Non-pigmented ciliary epithelial cell (primary cell): Measurements from ENCODE around the gene TRIM67.
"Not testable (repeated sequence)": the region's sequence is repeated elsewhere in the genome, so short reads cannot be mapped to it uniquely, and the experiment has no call there.

ENCODE experiments used
- DNase-seq: peaks from one replicate; pipeline ENCODE4 v3.0.0-alpha.2; 2010; ENCODE audit warnings: low read depth

TRIM67 gene

GRCh38 chr1:231161667-231162296, at the start of gene TRIM67:
TSS of gene TRIM67 (plus strand) at chr1:231162058. CDS start at chr1:231162970, 912 bp downstream.
- no peak for DNase-seq

DNA sequence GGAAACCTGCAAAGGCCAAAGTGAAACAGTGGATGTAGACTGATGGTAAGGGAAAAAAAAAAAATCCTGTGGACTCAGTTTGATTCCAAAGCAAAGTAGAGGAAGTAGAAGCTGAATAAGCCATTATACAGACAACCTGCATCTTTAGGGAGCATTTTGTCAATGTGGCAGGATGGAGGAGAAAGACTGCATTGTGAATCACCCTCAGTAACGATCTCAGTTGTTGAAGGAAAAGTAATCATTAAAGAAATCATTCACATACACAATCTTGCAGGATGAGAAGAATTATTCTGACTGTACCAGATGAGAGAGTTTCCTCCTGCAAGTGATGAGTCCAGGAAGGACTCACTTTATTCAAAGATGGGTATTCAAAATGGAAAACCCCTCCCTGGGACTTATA, 45.1 kb upstream of the TRIM67 start:
- DNase-seq, result no peak

GRCh38 chr1:231118704-231119453, 43.0 kb upstream of the TRIM67 start:
- DNase-seq, result no peak

- DNase-seq, result no peak
Measured at GRCh38 chr1:231121533-231121932, 40.3 kb upstream of the TRIM67 start.

- no peak for DNase-seq
Measured at GRCh38 chr1:231122143-231122542, 39.7 kb upstream of the TRIM67 start.

GRCh38 chr1:231124746-231125145, 37.1 kb upstream of the TRIM67 start:
- DNase-seq, result no peak

DNA sequence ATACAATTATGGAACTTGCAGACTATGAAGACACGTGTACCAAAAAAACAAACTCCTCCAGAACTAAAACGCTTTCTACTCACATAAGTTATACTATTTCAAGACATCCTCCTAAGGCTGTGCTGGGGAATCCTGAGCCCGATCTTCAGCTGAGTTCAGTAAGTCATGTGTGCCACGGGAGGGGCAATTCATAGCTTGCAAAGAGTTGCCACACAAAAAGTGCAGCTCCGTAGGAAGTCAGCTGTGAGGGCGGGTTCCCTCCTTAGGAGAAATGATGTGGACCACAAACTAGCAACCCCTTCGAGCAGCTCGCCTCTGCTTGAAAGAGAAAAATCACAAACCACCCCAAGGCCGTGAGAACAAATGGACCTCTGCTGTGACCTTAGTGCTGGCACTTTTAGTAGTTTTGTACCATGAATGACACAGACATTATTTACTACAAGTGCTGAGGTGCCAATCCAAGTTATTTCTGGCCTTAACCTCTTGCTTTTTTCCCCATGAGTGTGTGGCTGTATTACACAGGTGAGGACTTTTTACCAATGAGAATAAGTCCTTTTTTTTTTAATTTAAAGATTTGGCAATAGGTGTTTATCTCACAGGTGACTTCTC, 35.8 kb upstream of the TRIM67 start:
- no peak for DNase-seq

GRCh38 chr1:231127106-231127505, 34.8 kb upstream of the TRIM67 start:
- not testable (repeated sequence) for DNase-seq

DNA sequence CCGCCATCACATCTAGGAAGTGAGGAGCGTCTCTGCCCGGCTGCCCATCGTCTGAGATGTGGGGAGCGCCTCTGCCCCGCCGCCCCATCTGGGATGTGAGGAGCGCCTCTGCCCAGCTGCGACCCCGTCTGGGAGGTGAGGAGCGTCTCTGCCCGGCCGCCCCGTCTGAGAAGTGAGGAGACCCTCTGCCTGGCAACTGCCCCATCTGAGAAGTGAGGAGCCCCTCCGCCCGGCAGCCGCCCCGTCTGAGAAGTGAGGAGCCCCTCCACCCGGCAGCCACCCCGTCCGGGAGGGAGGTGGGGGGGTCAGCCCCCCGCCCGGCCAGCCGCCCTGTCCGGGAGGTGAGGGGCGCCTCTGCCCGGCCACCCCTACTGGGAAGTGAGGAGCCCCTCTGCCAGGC, 33.4 kb upstream of the TRIM67 start:
- not testable (repeated sequence) for DNase-seq

GRCh38 chr1:231130544-231130943, 31.3 kb upstream of the TRIM67 start:
- DNase-seq, result no peak

- not testable (repeated sequence) for DNase-seq
Measured at GRCh38 chr1:231132591-231132990, 29.3 kb upstream of the TRIM67 start.

- DNase-seq, result no peak
Measured at GRCh38 chr1:231134624-231135023, 27.2 kb upstream of the TRIM67 start.

DNA sequence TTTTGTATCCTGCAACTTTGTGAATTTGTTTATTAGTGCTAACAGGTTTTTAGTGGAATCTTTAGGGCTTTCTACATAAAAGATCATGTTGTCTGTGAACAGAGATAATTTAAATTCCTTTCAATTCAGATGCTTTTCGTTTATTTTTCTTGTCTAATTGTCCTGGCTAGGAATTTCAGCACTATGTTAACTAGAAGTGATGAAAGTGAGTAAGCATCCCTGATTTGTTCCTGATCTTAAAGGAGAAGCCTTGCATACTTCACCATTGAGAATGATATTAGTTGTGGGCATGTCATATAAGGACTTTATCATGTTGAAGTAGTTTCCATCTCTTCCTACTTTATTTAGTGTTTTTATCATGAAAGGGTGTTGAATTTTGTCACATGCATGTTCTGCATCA, 23.6 kb upstream of the TRIM67 start:
- no peak for DNase-seq

DNA sequence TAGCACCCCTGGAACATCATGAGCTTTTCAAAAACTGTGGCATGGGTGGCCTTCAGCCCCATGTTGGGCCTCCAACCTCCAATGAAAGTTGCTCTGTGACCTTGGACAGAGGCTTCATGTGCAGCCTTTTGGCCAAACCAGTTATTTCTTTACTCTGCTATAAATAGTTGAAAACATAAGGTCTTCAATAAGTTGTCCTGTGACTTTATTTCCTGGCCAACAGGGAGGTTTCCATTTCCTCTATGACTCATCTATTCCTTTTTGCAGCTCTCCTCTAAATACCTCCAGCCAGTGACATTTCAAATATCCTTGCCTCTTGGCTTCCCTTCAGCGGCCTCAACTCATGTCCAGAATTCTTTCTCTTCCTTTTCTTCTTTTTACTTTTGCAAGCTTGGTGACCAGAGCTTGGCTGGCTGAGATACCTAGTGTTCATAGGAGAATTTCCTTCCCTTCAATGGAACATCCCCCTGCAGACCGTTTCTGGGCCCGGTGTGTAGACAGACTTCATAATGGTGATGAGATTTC, 22.7 kb upstream of the TRIM67 start:
- DNase-seq, result peak; percentile 68

GRCh38 chr1:231139659-231140654, 21.9 kb upstream of the TRIM67 start:
- peak; percentile 95 for DNase-seq

- no peak for DNase-seq
Measured at GRCh38 chr1:231144416-231145193, 17.3 kb upstream of the TRIM67 start.

DNA sequence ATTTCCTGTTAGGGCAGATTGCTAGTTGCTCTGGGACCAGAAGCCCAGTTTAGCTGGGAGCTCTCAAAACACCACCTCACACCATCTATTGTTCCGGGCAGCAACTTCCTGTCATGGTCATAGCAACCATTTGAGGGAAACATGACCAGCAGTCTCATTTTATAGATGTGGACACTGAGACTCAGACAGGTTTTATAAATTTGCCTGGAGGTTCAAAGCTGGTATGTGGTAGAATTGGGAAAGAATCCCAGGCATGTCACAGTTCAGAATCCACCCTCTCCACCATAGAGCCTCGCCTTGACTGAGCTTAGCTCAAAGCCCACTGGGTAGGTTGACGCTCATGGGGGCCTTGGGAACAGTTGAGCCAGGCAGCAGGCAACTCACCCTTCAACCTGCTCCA, 14.0 kb upstream of the TRIM67 start:
- no peak for DNase-seq

- no peak for DNase-seq
Measured at GRCh38 chr1:231151811-231152210, 10.0 kb upstream of the TRIM67 start.

- DNase-seq, result no peak
Measured at GRCh38 chr1:231153726-231154125, 8.1 kb upstream of the TRIM67 start.

GRCh38 chr1:231155808-231156207, 6.0 kb upstream of the TRIM67 start:
- DNase-seq, result no peak

DNA sequence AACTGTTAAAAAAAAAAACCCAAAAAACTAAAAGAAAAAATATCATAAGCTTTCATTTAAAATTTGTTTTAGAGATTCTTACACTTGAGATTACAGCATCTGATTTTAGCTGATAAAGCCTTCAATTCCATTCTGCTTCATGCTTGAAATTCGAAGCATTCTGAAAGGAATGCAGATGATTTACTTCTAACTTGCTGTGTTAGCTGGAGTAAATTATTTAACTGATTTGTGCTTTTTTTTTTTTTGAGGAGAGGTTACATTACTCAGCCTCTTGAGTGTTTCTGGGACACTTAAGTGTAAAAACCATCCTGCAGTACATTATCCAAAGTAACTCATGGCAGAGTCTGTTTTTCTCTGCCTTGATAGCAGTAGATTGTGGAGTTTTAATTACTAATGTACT, 4.5 kb upstream of the TRIM67 start:
- DNase-seq, result no peak
